GM19351 (cell line): ENCODE results near the gene EOLA1.
"Not testable (repeated sequence)": the region's sequence is repeated elsewhere in the genome, so short reads cannot be mapped to it uniquely, and the experiment has no call there.

Experiments used
- ATAC-seq: cut with Tn5 transposase; IDR thresholded peaks from one replicate; pipeline ENCODE4 v1.9.1; 2021; ENCODE audit warnings: mild to moderate bottlenecking, moderate library complexity; ENCODE audit not compliant: unreplicated experiment

The EOLA1 gene

GRCh38 chrX:149595214-149595613 lies 54.4 kb downstream of the EOLA1 start, which contains the start of gene HSFX2:
Gene HSFX2, minus strand, starts transcription at chrX:149595314. Its CDS starts 614 bp downstream, at chrX:149594700.
- ATAC-seq, result not testable (repeated sequence)

DNA sequence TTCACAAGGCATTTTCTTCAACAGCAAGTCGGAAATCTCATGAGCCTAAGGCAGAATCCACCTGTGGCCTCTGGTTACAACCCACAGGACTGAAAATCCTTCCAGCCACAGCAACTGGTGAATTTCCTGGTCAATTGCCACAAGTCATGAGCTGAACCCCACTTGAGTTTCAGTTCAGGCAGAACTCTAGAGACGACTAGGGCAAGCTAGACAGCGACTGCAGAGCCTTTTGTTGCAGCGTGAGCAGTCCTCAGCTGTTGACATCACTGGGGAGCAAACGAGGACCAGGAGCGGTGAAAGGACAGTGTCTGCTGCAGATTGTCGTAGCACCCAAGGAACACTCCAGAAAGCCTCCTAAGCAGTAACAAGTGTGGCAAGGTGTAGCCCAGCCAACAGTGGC lies 55.1 kb downstream of the EOLA1 start:
- not testable (repeated sequence) for ATAC-seq
